ENCODE measurements around the gene GNG5. TPM values are rescaled to one million over a fixed set of nuclear protein-coding genes. Genes with fewer than 3 reads are reported as not detected.

GNG5 gene
- total RNA-seq, 1 experiment from 2014 or later, result 115 TPM

- Histone ChIP-seq H3K79me2 (ENCODE audit: insufficient read depth, low read length) (no peaks in the 10 kb centered on the region), H3K56ac (ENCODE audit: insufficient read length, low read depth, low read length) (no peak overlapping the region), H3K23ac (ENCODE audit: insufficient read length, low read depth, low read length) (no peak overlapping the region), H3K4me2 (ENCODE audit: insufficient read depth, insufficient read length, low read length) (no peak overlapping the region), H3K18ac (ENCODE audit: insufficient read length, low read depth, low read length) (no peak overlapping the region), H2BK20ac (ENCODE audit: low read depth, low read length, poor library complexity, severe bottlenecking) (no peak overlapping the region), H2BK5ac (ENCODE audit: insufficient read length, low read length) (no peak overlapping the region), H3K9ac (ENCODE audit: extremely low read depth, insufficient read length, low read length) (no peak overlapping the region), H2BK15ac (ENCODE audit: low read depth, low read length) (no peak overlapping the region), H3K23me2 (ENCODE audit: insufficient read length, low read depth, low read length, poor library complexity, severe bottlenecking) (no peaks in the 10 kb centered on the region), H4K5ac (ENCODE audit: insufficient read length, low read depth, low read length) (no peak overlapping the region), H4K91ac (ENCODE audit: insufficient read length, low read depth, low read length) (no peak overlapping the region), H3K79me1 (ENCODE audit: insufficient read depth, low read depth, low read length, poor library complexity, severe bottlenecking) (no peaks in the 10 kb centered on the region), H3K4me1 (ENCODE audit: insufficient read depth, low read length) (no peaks in the 10 kb centered on the region), H3K27me3 (ENCODE audit: insufficient read depth, low read length) (no peaks in the 10 kb centered on the region), H3K9me3 (ENCODE audit: control insufficient read depth, low read depth, low read length) (no peaks in the 10 kb centered on the region), H2BK12ac (ENCODE audit: insufficient read length, low read depth, low read length) (no peak overlapping the region), H2BK120ac (ENCODE audit: low read depth, low read length, poor library complexity, severe bottlenecking) (no peak overlapping the region), H3K27ac (ENCODE audit: insufficient read length, low read depth, low read length) (no peak overlapping the region), H4K8ac (replicated peaks; ENCODE audit: insufficient read length, low read depth, low read length) (no peak overlapping the region), H4K20me1 (ENCODE audit: control insufficient read depth, insufficient read depth, insufficient read length) (no peaks in the 10 kb centered on the region), H3K4ac (ENCODE audit: low read depth, low read length) (no peak overlapping the region), H2AK5ac (ENCODE audit: insufficient read length, low read length) (no peak overlapping the region), H3T11ph (ENCODE audit: low read length) (no peak overlapping the region), H2AFZ (ENCODE audit: low read length) (no peak overlapping the region), H3K14ac (ENCODE audit: insufficient read depth, low read length) (no peak overlapping the region)
- DNase-seq, result no peak
- H3K4me1 Mint-ChIP-seq, result no peaks in the 10 kb centered on the region
- H3K27me3 Mint-ChIP-seq (ENCODE audit: low read depth), result peaks cover 72% of the 10 kb centered on the region
- H3K4me3 Mint-ChIP-seq, result no peak overlapping the region
- TF ChIP-seq CTCF (conservative IDR thresholded peaks at IDR 0.05), result no peak
- no peaks in the 10 kb centered on the region for H3K36me3 Mint-ChIP-seq (ENCODE audit: insufficient read depth in 1 of 3, low read depth in 3 of 3)
- no peaks in the 10 kb centered on the region for H3K9me3 Mint-ChIP-seq
- H3K27ac Mint-ChIP-seq, result no peak overlapping the region
- WGBS (ENCODE audit: extremely low coverage, insufficient read length, low lambda C conversion rate), result no CpG with 5 or more reads among the region's 1 CpG
Measured at GRCh38 chr1:84462118-84462517, 44.3 kb downstream of the GNG5 start.
